ENCODE measurements around the gene BACE1. TPM values are rescaled to one million over a fixed set of nuclear protein-coding genes. Genes with fewer than 3 reads are reported as not detected.

BACE1 gene
- total and polyA plus RNA-seq, 10 of the 15 experiments (the other 5 are each of a cell fraction or from before 2014, with no cell fraction given): 0.07 to 1.6 (median 0.32) TPM

GRCh38 chr11:117281869-117282268 is 34.2 kb downstream of the BACE1 start:
- H3K27ac ChIP-seq (ENCODE audit: control insufficient read depth, insufficient read depth): no peak overlapping the region
- DNase-seq (ENCODE audit: low read depth, low spot score) (no peak), ATAC-seq (no peak), FAIRE-seq (no peak)
- TF ChIP-seq NFYB (IDR thresholded peaks at IDR 0.05; ENCODE audit: insufficient read depth, low read depth, low read length) (no peak), LARP7 (IDR thresholded peaks at IDR 0.05) (no peak), KLF5 (IDR thresholded peaks at IDR 0.05; ENCODE audit: partially characterized antibody) (no peak), TAF1 (IDR thresholded peaks at IDR 0.05; ENCODE audit: borderline replicate concordance, low read depth, low read length) (no peak), ZBED1 (IDR thresholded peaks at IDR 0.05; ENCODE audit: borderline replicate concordance) (no peak), MEF2B (IDR thresholded peaks at IDR 0.05; ENCODE audit: partially characterized antibody, poor library complexity, severe bottlenecking) (no peak), ELK1 (IDR thresholded peaks at IDR 0.05; ENCODE audit: low read depth, low read length) (no peak), ZNF592 (IDR thresholded peaks at IDR 0.05) (no peak), CBX5 (IDR thresholded peaks at IDR 0.05; ENCODE audit: low read depth) (no peak)
- ChIA-PET CTCF (no interaction called here), RAD21 (ENCODE audit: unreplicated experiment) (no interaction called here), SMC1A (ENCODE audit: uncharacterized antibody, unreplicated experiment) (no interaction called here), POLR2A (no interaction called here)
- no peak overlapping the region for H2AFZ ChIP-seq (ENCODE audit: control insufficient read depth, low read depth, low read length)
- no peaks in the 10 kb centered on the region for H3K27me3 ChIP-seq (replicated peaks in 1 of 2; ENCODE audit: control insufficient read depth in 2 of 2, insufficient read depth in 2 of 2, low read length in 1 of 2)
- intact Hi-C loops (cut with micrococcal nuclease; ENCODE audit: unreplicated experiment) (no loop called here), in situ Hi-C loops (cut with MboI) (no loop called here)
- no peaks in the 10 kb centered on the region for H3K4me1 ChIP-seq (ENCODE audit: control insufficient read depth, insufficient read depth, low read length)
- H3K79me2 ChIP-seq (ENCODE audit: control insufficient read depth, insufficient read depth, low read length): no peaks in the 10 kb centered on the region
- no peak overlapping the region for H3K9ac ChIP-seq (ENCODE audit: control insufficient read depth, insufficient read depth, low read length)
- WGBS (ENCODE audit: insufficient coverage, insufficient replicate concordance, low lambda C conversion rate, missing lambda C conversion rate): 87% methylated on average over 7 of the region's 7 CpGs
- H4K20me1 ChIP-seq (ENCODE audit: control insufficient read depth, insufficient read depth): no peaks in the 10 kb centered on the region
- no peak overlapping the region for H3K4me3 ChIP-seq
- no peaks in the 10 kb centered on the region for H3K9me3 ChIP-seq (replicated peaks; ENCODE audit: control insufficient read depth, insufficient read depth, low read length)
- no peak overlapping the region for H3K4me2 ChIP-seq (ENCODE audit: control insufficient read depth, insufficient read depth)
- peaks cover 4 to 13% of the 10 kb centered on the region in 2 experiments; a peak in 3 of 4 replicates for H3K36me3 ChIP-seq (ENCODE audit: control insufficient read depth in 2 of 2, insufficient read depth in 2 of 2, low read length in 1 of 2)
- no TSS peak for BruUV-seq (replicated peaks)

Data from GM12878 (cell line).